Measurements from ENCODE around the gene PARN. TPM values are rescaled to one million over a fixed set of nuclear protein-coding genes. Genes with fewer than 3 reads are reported as not detected.

PARN gene
- polyA plus RNA-seq, 3 donors, result 18.4 to 24.4 (median 19.1) TPM

DNA sequence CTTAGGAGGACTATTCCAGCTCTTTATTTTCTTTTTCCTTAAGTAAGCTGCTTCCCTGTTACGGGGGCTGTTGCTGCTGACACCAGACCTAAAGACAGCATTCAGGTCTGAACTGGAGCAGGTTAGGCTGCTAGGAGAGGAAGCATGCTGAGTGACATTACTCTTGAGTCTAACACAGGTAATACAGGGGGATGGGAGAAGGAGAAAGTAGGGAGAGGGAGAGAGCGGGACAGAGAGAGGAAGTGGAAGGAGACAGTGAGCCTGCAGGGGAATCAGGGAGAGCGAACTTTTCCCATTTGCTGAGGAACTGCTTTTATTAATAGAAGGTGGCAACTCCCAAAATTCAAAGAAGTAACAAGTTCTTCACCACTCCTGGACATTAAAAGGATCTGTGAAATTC lies 130.9 kb downstream of the PARN start:
- no peak overlapping the region for H3K4me3 Mint-ChIP-seq
- peaks cover 0 to 1% (median 0%) of the 10 kb centered on the region in 3 donors for H3K27me3 Mint-ChIP-seq (ENCODE audit: low read depth in 3 of 3)
- H3K27ac Mint-ChIP-seq, result peak overlapping the region in 1 of 7 donors; percentile 43
- H3K4me3 ChIP-seq (replicated peaks in 1 of 3; ENCODE audit: low read depth in 2 of 3, low read length in 3 of 3), result no peak overlapping the region
- DNase-seq, result no peak
- no peak overlapping the region for H3K9ac ChIP-seq (ENCODE audit: insufficient read depth, low read length, poor library complexity, severe bottlenecking)
- intact Hi-C loops (cut with micrococcal nuclease), result loop anchor here in 1 of 2 donors (5.0 kb wide), 1 partner anchor 52 kb away; no protein-coding TSS in a partner anchor
- no peaks in the 10 kb centered on the region for H3K9me3 Mint-ChIP-seq
- no CpG with 5 or more reads among the region's 3 CpGs for WGBS (ENCODE audit: insufficient coverage)
- H3K4me1 Mint-ChIP-seq, result peaks cover 4% of the 10 kb centered on the region
- H3K4me1 ChIP-seq (ENCODE audit: control insufficient read depth in 1 of 2, insufficient read depth in 2 of 2, low read length in 2 of 2), result no peaks in the 10 kb centered on the region
- no peak overlapping the region for H2AFZ ChIP-seq (ENCODE audit: insufficient read depth, low read depth, low read length, poor library complexity, severe bottlenecking)
- TF ChIP-seq, protein P1, sequence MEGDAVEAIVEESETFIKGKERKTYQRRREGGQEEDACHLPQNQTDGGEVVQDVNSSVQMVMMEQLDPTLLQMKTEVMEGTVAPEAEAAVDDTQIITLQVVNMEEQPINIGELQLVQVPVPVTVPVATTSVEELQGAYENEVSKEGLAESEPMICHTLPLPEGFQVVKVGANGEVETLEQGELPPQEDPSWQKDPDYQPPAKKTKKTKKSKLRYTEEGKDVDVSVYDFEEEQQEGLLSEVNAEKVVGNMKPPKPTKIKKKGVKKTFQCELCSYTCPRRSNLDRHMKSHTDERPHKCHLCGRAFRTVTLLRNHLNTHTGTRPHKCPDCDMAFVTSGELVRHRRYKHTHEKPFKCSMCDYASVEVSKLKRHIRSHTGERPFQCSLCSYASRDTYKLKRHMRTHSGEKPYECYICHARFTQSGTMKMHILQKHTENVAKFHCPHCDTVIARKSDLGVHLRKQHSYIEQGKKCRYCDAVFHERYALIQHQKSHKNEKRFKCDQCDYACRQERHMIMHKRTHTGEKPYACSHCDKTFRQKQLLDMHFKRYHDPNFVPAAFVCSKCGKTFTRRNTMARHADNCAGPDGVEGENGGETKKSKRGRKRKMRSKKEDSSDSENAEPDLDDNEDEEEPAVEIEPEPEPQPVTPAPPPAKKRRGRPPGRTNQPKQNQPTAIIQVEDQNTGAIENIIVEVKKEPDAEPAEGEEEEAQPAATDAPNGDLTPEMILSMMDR (IDR thresholded peaks at IDR 0.05), result no peak
- no peaks in the 10 kb centered on the region for H3K79me2 ChIP-seq (ENCODE audit: insufficient read depth, low read length)
- peaks cover 7% of the 10 kb centered on the region for H4K20me1 ChIP-seq (ENCODE audit: insufficient read depth, low read length)
- H3K27ac ChIP-seq (ENCODE audit: low read depth in 1 of 2, low read length in 2 of 2), result no peak overlapping the region
- no peak overlapping the region for H3K4me2 ChIP-seq (replicated peaks; ENCODE audit: extremely low read depth, low read length, poor library complexity, severe bottlenecking)
- peaks cover 14 to 24% of the 10 kb centered on the region in 2 donors for H3K36me3 Mint-ChIP-seq
- no peaks in the 10 kb centered on the region for H3K27me3 ChIP-seq (ENCODE audit: control insufficient read depth in 2 of 2, insufficient read depth in 2 of 2, low read length in 2 of 2)
- peaks cover 0 to 12% of the 10 kb centered on the region in 2 donors for H3K36me3 ChIP-seq (replicated peaks in 1 of 2; ENCODE audit: control insufficient read depth in 1 of 2, insufficient read depth in 2 of 2, low read length in 2 of 2)
- no peaks in the 10 kb centered on the region for H3K9me3 ChIP-seq (replicated peaks in 1 of 2; ENCODE audit: control insufficient read depth in 1 of 2, insufficient read depth in 1 of 2, low read length in 2 of 2)

DNA sequence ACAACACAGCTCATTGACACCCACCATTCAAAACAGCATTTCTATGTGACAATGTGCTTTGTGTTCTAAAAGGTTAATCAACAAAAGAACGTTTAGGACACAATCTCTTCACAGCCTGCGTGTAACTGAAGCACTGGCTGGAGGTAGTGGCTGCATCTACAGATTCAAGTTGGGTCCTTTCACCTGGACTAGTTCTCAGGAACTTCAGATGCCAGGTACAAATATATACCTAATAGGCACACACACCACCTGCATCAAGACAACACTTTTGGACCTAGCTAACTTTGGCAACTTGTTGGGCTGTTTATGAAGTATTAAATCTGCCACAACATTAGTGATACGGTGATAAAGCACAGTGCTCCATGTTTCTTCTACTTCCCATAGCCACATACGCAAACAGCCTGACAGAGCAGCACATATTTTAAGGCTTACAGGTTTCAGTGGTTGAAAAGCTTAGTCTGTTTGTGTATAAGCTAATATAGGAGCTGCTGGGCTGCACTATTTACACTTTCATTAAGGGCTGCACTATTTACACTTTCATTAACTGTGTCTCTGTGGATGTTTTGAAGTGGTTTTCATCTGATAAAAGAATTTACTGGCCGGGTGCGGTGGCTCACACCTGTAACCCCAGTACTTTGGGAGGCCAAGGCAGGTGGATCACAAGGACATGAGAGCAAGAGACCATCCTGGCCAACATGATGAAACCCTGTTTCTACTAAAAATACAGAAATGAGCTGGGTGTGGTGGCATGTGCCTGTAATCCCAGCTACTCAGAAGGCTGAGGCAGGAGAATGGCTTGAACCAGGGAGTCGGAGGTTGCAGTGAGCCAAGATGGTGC lies 132.6 kb downstream of the PARN start:
- Histone ChIP-seq H3K9me3 (replicated peaks in 1 of 2; ENCODE audit: control insufficient read depth in 1 of 2, insufficient read depth in 1 of 2, low read length in 2 of 2) (no peaks in the 10 kb centered on the region), H3K36me3 (replicated peaks in 1 of 2; ENCODE audit: control insufficient read depth in 1 of 2, insufficient read depth in 2 of 2, low read length in 2 of 2) (peaks cover 0 to 12% of the 10 kb centered on the region in 2 donors), H3K4me3 (replicated peaks in 1 of 3; ENCODE audit: low read depth in 2 of 3, low read length in 3 of 3) (no peak overlapping the region), H3K4me2 (replicated peaks; ENCODE audit: extremely low read depth, low read length, poor library complexity, severe bottlenecking) (no peak overlapping the region), H3K27ac (ENCODE audit: low read depth in 1 of 2, low read length in 2 of 2) (no peak overlapping the region), H3K9ac (ENCODE audit: insufficient read depth, low read length, poor library complexity, severe bottlenecking) (no peak overlapping the region), H4K20me1 (ENCODE audit: insufficient read depth, low read length) (peaks cover 7% of the 10 kb centered on the region), H3K79me2 (ENCODE audit: insufficient read depth, low read length) (no peaks in the 10 kb centered on the region), H3K27me3 (ENCODE audit: control insufficient read depth in 2 of 2, insufficient read depth in 2 of 2, low read length in 2 of 2) (no peaks in the 10 kb centered on the region), H3K4me1 (ENCODE audit: control insufficient read depth in 1 of 2, insufficient read depth in 2 of 2, low read length in 2 of 2) (no peaks in the 10 kb centered on the region), H2AFZ (ENCODE audit: insufficient read depth, low read depth, low read length, poor library complexity, severe bottlenecking) (no peak overlapping the region)
- intact Hi-C loops (cut with micrococcal nuclease), result loop anchor here in 1 of 2 donors (5.0 kb wide), 1 partner anchor 50 kb away; no protein-coding TSS in a partner anchor
- Mint-ChIP-seq H3K36me3 (peaks cover 20 to 27% of the 10 kb centered on the region in 2 donors), H3K4me1 (peaks cover 9% of the 10 kb centered on the region), H3K4me3 (no peak overlapping the region), H3K27me3 (ENCODE audit: low read depth in 3 of 3) (peaks cover 0 to 1% (median 0%) of the 10 kb centered on the region in 3 donors), H3K9me3 (no peaks in the 10 kb centered on the region), H3K27ac (no peak overlapping the region)
- no peak for DNase-seq
- WGBS (ENCODE audit: insufficient coverage), result no CpG with 5 or more reads among the region's 7 CpGs
- TF ChIP-seq, protein P1 (IDR thresholded peaks at IDR 0.05), result no peak

Data from CD14-positive monocyte (primary cell).